ENCODE measurements around the gene GPR148. TPM values are rescaled to one million over a fixed set of nuclear protein-coding genes. Genes with fewer than 3 reads are reported as not detected.
"Not testable (repeated sequence)": the region's sequence is repeated elsewhere in the genome, so short reads cannot be mapped to it uniquely, and the experiment has no call there.

Gene GPR148
- not detected for total RNA-seq

GRCh38 chr2:130728549-130729316 is at the start of gene GPR148:
GPR148 (plus strand) TSS chr2:130729070; CDS start chr2:130729152, 82 bp downstream.
- Mint-ChIP-seq H3K4me3 (peak within 1 kb of the TSS; percentile 50), H3K27ac (no peak within 1 kb of the TSS), H3K27me3 (no peaks in the 10 kb centered on the region), H3K4me1 (peaks cover 1% of the 10 kb centered on the region), H3K36me3 (no peaks in the 10 kb centered on the region), H3K9me3 (no peaks in the 10 kb centered on the region)
- no peak for DNase-seq

- DNase-seq, H3K4me1 Mint-ChIP-seq, H3K36me3 Mint-ChIP-seq, H3K9me3 Mint-ChIP-seq, H3K27ac Mint-ChIP-seq, H3K4me3 Mint-ChIP-seq: not testable (repeated sequence)
- peaks cover 14% of the 10 kb centered on the region for H3K27me3 Mint-ChIP-seq
These were observed 36.7 kb upstream of the GPR148 start for GRCh38 chr2:130692041-130692770.

GRCh38 chr2:130693474-130693873 is 35.4 kb upstream of the GPR148 start:
- not testable (repeated sequence) for H3K27ac Mint-ChIP-seq, H3K9me3 Mint-ChIP-seq, H3K4me1 Mint-ChIP-seq, H3K4me3 Mint-ChIP-seq, H3K36me3 Mint-ChIP-seq
- DNase-seq, result peak; percentile 19
- peaks cover 14% of the 10 kb centered on the region for H3K27me3 Mint-ChIP-seq

GRCh38 chr2:130703250-130703649 is 25.6 kb upstream of the GPR148 start:
- not testable (repeated sequence) for H3K27ac Mint-ChIP-seq, H3K36me3 Mint-ChIP-seq, H3K4me1 Mint-ChIP-seq, H3K9me3 Mint-ChIP-seq, H3K4me3 Mint-ChIP-seq, H3K27me3 Mint-ChIP-seq, DNase-seq

- H3K36me3 Mint-ChIP-seq, H3K9me3 Mint-ChIP-seq, DNase-seq, H3K4me1 Mint-ChIP-seq, H3K27me3 Mint-ChIP-seq, H3K4me3 Mint-ChIP-seq, H3K27ac Mint-ChIP-seq: not testable (repeated sequence)
These were observed 14.1 kb upstream of the GPR148 start for GRCh38 chr2:130714795-130715194.

- Mint-ChIP-seq H3K4me1 (no peaks in the 10 kb centered on the region), H3K4me3 (no peak overlapping the region), H3K27me3 (peaks cover 6% of the 10 kb centered on the region), H3K36me3 (no peaks in the 10 kb centered on the region), H3K27ac (no peak overlapping the region), H3K9me3 (no peaks in the 10 kb centered on the region)
- no peak for DNase-seq
These were observed 8.8 kb upstream of the GPR148 start for GRCh38 chr2:130720036-130720435.

- no peak overlapping the region for H3K27ac Mint-ChIP-seq
- no peak for DNase-seq
These were observed 8.3 kb upstream of the GPR148 start for GRCh38 chr2:130720528-130720927.

GRCh38 chr2:130724455-130724854 is 4.4 kb upstream of the GPR148 start:
- Mint-ChIP-seq H3K27ac (no peak overlapping the region), H3K36me3 (no peaks in the 10 kb centered on the region), H3K4me1 (peaks cover 1% of the 10 kb centered on the region), H3K9me3 (no peaks in the 10 kb centered on the region), H3K4me3 (no peak overlapping the region), H3K27me3 (peaks cover 6% of the 10 kb centered on the region)
- no peak for DNase-seq

More at GRCh38 chr2:130720528-130720927, 8.3 kb upstream of the GPR148 start:
- H3K9me3 Mint-ChIP-seq, result no peaks in the 10 kb centered on the region
- H3K36me3 Mint-ChIP-seq, result no peaks in the 10 kb centered on the region
- H3K4me3 Mint-ChIP-seq, result no peak overlapping the region
- peaks cover 6% of the 10 kb centered on the region for H3K27me3 Mint-ChIP-seq
- no peaks in the 10 kb centered on the region for H3K4me1 Mint-ChIP-seq

- H3K27me3 Mint-ChIP-seq, result no peaks in the 10 kb centered on the region
- DNase-seq, result no peak
These were observed 2.2 kb upstream of the GPR148 start for GRCh38 chr2:130726614-130727180.

GRCh38 chr2:130727286-130727924 is 1.5 kb upstream of the GPR148 start:
- H3K4me1 Mint-ChIP-seq, result peaks cover 1% of the 10 kb centered on the region
- H3K4me3 Mint-ChIP-seq, result peak overlapping the region; percentile 68
- peak overlapping the region; percentile 31 for H3K27ac Mint-ChIP-seq
- H3K27me3 Mint-ChIP-seq, result no peaks in the 10 kb centered on the region
- peak; percentile 90 for DNase-seq
- H3K9me3 Mint-ChIP-seq, result no peaks in the 10 kb centered on the region
- no peaks in the 10 kb centered on the region for H3K36me3 Mint-ChIP-seq

More at GRCh38 chr2:130726614-130727180, 2.2 kb upstream of the GPR148 start:
- Mint-ChIP-seq H3K4me1 (peaks cover 1% of the 10 kb centered on the region), H3K36me3 (no peaks in the 10 kb centered on the region), H3K27ac (peak overlapping the region; percentile 31), H3K4me3 (peak overlapping the region; percentile 68), H3K9me3 (no peaks in the 10 kb centered on the region)

GRCh38 chr2:130728007-130728454 is 839 bp upstream of the GPR148 start:
- peaks cover 1% of the 10 kb centered on the region for H3K4me1 Mint-ChIP-seq
- no peaks in the 10 kb centered on the region for H3K27me3 Mint-ChIP-seq
- DNase-seq, result peak; percentile 25
- no peaks in the 10 kb centered on the region for H3K36me3 Mint-ChIP-seq
- no peaks in the 10 kb centered on the region for H3K9me3 Mint-ChIP-seq
- H3K27ac Mint-ChIP-seq, result no peak overlapping the region
- H3K4me3 Mint-ChIP-seq, result peak overlapping the region; percentile 50

GRCh38 chr2:130729322-130730299 is 741 bp downstream of the GPR148 start:
- DNase-seq, result no peak

GRCh38 chr2:130732257-130732656 is 3.4 kb downstream of the GPR148 start:
- H3K9me3 Mint-ChIP-seq, H3K36me3 Mint-ChIP-seq, H3K27me3 Mint-ChIP-seq, DNase-seq, H3K27ac Mint-ChIP-seq, H3K4me3 Mint-ChIP-seq, H3K4me1 Mint-ChIP-seq: not testable (repeated sequence)

More at GRCh38 chr2:130729322-130730299, 741 bp downstream of the GPR148 start:
- Mint-ChIP-seq H3K36me3 (no peaks in the 10 kb centered on the region), H3K9me3 (peaks cover 1% of the 10 kb centered on the region), H3K27me3 (no peaks in the 10 kb centered on the region), H3K27ac (no peak overlapping the region), H3K4me1 (peaks cover 1% of the 10 kb centered on the region), H3K4me3 (no peak overlapping the region)

- H3K9me3 Mint-ChIP-seq, result peaks cover 7% of the 10 kb centered on the region
- no peak overlapping the region for H3K27ac Mint-ChIP-seq
- H3K4me3 Mint-ChIP-seq, result no peak overlapping the region
- DNase-seq, result no peak
- H3K36me3 Mint-ChIP-seq, result no peaks in the 10 kb centered on the region
- no peaks in the 10 kb centered on the region for H3K4me1 Mint-ChIP-seq
- H3K27me3 Mint-ChIP-seq, result peaks cover 5% of the 10 kb centered on the region
These were observed 6.3 kb downstream of the GPR148 start for GRCh38 chr2:130735200-130735599.
